ENCODE results near the gene CLDN9. TPM values are rescaled to one million over a fixed set of nuclear protein-coding genes. Genes with fewer than 3 reads are reported as not detected.

CLDN9 gene
- total RNA-seq, 1 donor from 2014 or later = 5.4 TPM

DNA sequence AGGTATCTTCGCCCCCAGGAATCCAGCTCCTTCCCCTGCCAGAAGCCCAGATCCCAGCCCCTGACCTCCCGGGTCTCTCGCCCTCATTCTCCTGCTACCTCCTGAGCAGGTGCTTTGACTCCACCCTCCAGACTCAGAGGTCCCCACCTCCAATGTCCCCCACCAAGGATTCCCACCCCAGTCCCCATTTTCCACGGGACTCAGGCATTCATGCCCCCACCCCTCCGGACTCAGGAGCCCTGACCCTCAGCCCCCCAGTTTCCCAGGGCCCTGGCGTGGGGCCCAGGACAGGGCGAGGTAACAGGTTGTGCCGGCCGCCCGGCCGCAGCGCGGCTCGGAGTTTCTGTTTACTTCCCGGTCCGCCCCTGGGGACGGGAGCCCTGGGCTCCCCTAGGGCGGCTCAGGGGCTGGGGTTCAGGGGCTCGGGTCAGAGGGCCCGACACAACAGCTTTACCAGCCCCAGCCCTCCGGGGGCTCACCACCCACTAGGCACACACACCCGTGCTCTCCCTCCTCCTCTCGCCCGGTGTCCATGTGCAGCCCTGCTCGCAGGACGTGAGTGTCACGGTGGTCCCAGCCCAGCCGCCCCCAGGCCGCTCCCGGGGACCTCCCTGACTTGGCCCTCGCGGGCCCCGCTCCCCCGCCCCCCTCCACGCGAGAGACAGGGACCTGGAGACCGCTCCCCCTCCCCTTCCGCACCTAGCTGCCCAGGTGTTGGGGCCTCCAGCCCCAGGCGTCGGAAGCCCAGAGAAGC, 23.4 kb downstream of the CLDN9 start:
- DNase-seq (ENCODE audit: low spot score in 2 of 2, unreplicated experiment in 2 of 2) = no peak
- Mint-ChIP-seq H3K4me1 (peaks cover 6% of the 10 kb centered on the region), H3K36me3 (no peaks in the 10 kb centered on the region), H3K4me3 (peak overlapping the region; percentile 53), H3K27me3 (ENCODE audit: low read depth) (peaks cover 80% of the 10 kb centered on the region), H3K27ac (no peak overlapping the region), H3K9me3 (no peaks in the 10 kb centered on the region)
- TF ChIP-seq, protein P1, sequence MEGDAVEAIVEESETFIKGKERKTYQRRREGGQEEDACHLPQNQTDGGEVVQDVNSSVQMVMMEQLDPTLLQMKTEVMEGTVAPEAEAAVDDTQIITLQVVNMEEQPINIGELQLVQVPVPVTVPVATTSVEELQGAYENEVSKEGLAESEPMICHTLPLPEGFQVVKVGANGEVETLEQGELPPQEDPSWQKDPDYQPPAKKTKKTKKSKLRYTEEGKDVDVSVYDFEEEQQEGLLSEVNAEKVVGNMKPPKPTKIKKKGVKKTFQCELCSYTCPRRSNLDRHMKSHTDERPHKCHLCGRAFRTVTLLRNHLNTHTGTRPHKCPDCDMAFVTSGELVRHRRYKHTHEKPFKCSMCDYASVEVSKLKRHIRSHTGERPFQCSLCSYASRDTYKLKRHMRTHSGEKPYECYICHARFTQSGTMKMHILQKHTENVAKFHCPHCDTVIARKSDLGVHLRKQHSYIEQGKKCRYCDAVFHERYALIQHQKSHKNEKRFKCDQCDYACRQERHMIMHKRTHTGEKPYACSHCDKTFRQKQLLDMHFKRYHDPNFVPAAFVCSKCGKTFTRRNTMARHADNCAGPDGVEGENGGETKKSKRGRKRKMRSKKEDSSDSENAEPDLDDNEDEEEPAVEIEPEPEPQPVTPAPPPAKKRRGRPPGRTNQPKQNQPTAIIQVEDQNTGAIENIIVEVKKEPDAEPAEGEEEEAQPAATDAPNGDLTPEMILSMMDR (IDR thresholded peaks at IDR 0.05; ENCODE audit: unreplicated experiment) = no peak

DNA sequence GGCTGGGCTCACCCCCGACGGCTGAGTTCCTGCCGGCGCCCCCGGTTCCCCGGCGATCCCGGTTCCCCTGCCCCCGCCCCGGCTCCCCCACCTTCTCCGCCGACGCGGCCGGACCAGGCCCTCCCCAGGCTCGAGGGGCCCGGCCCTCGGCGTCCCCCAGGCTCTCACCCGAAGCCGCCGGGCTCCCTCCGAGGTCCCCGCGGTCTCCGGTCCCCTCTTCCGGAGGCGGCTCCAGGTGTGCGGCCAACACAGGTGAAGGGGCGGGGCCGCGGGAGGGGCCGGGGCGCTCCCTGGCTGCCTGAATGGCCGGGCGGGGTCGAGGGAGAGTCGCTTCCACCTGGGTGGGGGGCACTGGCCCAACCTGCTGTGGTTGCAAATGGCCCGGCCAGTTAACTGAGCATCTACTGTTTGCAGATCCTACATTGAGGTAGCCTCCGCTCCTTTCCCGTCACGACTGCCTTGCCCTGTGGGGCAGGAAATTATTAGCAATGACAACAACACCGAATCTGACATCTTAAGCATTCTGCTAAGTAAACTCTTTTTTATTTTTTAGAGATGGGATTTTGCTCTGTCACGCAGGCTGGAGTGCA, 24.1 kb downstream of the CLDN9 start, which contains the start of gene BICDL2:
TSS of gene BICDL2 (minus strand) at position 219 of the 590 bp plus-strand sequence. CDS start 1,448 bp downstream, outside the sequence.
- Mint-ChIP-seq H3K36me3 (no peaks in the 10 kb centered on the region), H3K4me3 (peak within 1 kb of the TSS; percentile 53), H3K4me1 (peaks cover 4% of the 10 kb centered on the region), H3K27ac (no peak within 1 kb of the TSS), H3K9me3 (no peaks in the 10 kb centered on the region), H3K27me3 (ENCODE audit: low read depth) (peaks cover 81% of the 10 kb centered on the region)
- TF ChIP-seq, protein P1 (IDR thresholded peaks at IDR 0.05; ENCODE audit: unreplicated experiment) = no peak
- no peak for DNase-seq (ENCODE audit: low spot score in 2 of 2, unreplicated experiment in 2 of 2)

DNA sequence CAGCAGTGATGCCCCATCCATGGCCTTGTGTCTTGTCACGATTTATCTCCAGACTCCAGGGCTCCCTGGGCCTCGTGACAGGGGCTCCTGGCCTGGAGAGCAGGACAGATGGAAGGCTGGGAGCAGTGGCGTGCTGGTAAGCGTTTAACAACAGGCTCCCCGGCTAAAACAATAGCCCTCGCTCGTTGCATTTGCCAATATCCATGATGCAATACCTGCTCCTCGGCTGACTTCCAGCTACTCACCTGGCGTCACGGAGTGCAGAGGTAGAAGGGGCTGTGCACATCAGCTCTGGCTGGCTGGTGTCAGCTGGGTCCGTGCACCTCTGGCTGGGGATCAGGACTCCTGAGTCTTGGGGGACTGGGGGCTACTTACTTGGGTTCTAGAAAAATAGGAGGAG, 25.5 kb downstream of the CLDN9 start:
- no peaks in the 10 kb centered on the region for H3K36me3 Mint-ChIP-seq
- H3K4me3 Mint-ChIP-seq = no peak overlapping the region
- H3K27me3 Mint-ChIP-seq (ENCODE audit: low read depth) = peaks cover 84% of the 10 kb centered on the region
- H3K27ac Mint-ChIP-seq = no peak overlapping the region
- no peak for DNase-seq (ENCODE audit: low spot score in 2 of 2, unreplicated experiment in 2 of 2)
- H3K4me1 Mint-ChIP-seq = peaks cover 4% of the 10 kb centered on the region
- TF ChIP-seq, protein P1 (IDR thresholded peaks at IDR 0.05; ENCODE audit: unreplicated experiment) = no peak
- H3K9me3 Mint-ChIP-seq = no peaks in the 10 kb centered on the region

DNA sequence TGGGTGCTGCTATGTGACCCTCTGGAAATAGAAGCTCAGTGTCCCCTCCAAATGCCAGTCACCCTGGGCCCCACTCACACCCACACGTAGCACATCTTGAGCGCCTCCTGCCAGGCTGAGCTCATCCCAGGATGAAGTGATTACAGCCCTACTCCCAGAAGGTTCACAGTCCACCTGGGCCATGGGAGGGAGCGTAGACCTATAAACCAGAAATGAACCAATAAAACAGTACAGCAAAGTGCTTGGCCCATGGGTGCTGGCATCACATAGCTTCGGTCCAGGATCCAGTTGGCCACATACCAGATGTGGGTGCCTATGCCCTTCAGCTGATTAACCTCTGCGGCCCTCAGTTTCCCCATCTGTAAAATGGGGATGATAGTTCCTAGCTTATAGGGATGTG, 26.2 kb downstream of the CLDN9 start:
- no peak overlapping the region for H3K4me3 Mint-ChIP-seq
- no peaks in the 10 kb centered on the region for H3K36me3 Mint-ChIP-seq
- no peak overlapping the region for H3K27ac Mint-ChIP-seq

DNA sequence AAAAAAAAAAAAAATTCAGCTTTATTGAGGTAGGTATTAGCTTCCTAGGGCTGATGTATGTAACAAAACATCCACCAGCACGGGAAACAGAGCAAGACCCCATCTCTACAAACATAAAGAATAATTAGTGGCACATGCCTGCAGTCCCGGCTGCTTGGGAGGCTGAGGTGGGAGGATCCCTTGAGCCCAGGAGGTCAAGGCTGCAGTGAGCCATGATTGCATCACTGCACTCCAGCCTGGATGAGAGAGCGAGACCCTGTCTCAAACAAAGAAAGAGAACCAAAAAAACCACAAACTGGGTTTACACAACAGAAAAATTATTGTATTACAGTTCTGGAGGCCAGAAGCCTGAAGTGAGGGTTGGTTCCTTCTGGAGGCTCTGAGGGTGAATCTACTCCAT, 29.7 kb downstream of the CLDN9 start:
- Mint-ChIP-seq H3K27ac (no peak overlapping the region), H3K9me3 (no peaks in the 10 kb centered on the region), H3K4me1 (peaks cover 7% of the 10 kb centered on the region), H3K36me3 (no peaks in the 10 kb centered on the region), H3K27me3 (ENCODE audit: low read depth) (peaks cover 88% of the 10 kb centered on the region), H3K4me3 (no peak overlapping the region)
- TF ChIP-seq, protein P1 (IDR thresholded peaks at IDR 0.05; ENCODE audit: unreplicated experiment) = no peak
- DNase-seq (ENCODE audit: low spot score in 2 of 2, unreplicated experiment in 2 of 2) = no peak

More for the DNA sequence above, 26.2 kb downstream of the CLDN9 start:
- H3K9me3 Mint-ChIP-seq = no peaks in the 10 kb centered on the region
- peaks cover 4% of the 10 kb centered on the region for H3K4me1 Mint-ChIP-seq
- TF ChIP-seq, protein P1 (IDR thresholded peaks at IDR 0.05; ENCODE audit: unreplicated experiment) = no peak
- no peak for DNase-seq (ENCODE audit: low spot score in 2 of 2, unreplicated experiment in 2 of 2)
- peaks cover 84% of the 10 kb centered on the region for H3K27me3 Mint-ChIP-seq (ENCODE audit: low read depth)

Data from mesothelial cell of epicardium (in vitro differentiated cells).